ENCODE measurements around the gene C20orf144. TPM values are rescaled to one million over a fixed set of nuclear protein-coding genes. Genes with fewer than 3 reads are reported as not detected.

The C20orf144 gene
- total RNA-seq, 5 donors from 2014 or later (not counting 1 experiment from before 2014, with no cell fraction given) = 0.16 to 0.26 (median 0.22) TPM; not detected in 1

DNA sequence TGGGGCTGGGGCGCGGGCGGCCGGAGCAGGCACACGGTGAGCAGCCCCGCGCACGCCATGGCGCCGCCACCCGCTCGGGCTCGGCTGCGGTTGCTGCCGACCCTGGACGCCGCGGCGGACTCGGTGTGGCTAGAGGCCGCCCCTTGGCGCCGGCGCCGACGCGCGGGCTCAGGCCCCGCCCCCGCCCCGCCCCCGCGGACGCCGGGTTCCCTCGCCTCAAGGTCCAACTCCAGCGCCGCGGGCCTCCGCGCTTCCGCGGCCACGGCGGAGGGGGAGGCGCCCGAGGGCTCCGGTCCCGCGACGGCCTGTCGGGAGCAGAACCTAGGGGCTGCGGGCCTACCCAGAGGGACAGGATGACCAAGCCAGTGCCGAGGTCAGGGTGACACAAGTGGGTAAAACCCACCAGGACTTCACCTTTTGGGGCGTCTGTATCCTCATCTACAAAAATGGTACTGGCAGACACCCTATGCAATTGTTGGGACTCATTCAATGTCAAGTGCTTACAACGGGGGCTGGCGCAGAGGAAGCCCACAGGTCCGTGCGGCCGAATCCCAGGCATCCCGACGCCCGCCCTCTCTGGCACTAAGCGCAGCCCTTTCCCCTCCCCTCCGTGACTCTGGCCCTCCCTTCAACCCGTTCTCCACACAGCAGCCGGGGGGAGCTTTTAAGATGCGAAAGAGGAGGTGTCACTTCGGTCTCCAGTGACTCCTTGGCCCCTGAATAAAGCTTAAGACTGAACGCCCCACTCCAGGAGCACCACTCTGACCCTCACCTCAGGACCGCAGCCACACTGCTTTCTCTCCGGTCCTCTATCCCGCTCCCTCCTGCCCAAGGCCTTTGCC, 12.4 kb downstream of the C20orf144 start, which contains the start of gene NECAB3:
NECAB3 (minus strand) TSS at position 135 of the 842 bp plus-strand sequence; CDS start at position 59, 76 bp downstream.
- no peak within 1 kb of the TSS for H3K27ac ChIP-seq (ENCODE audit: low read length)
- no peaks in the 10 kb centered on the region for H3K9me3 ChIP-seq
- Mint-ChIP-seq H3K9me3 (no peaks in the 10 kb centered on the region), H3K36me3 (no peaks in the 10 kb centered on the region), H3K4me3 (peak within 1 kb of the TSS; percentile 80 to 88 (median 84)), H3K4me1 (peaks cover 37 to 46% (median 40%) of the 10 kb centered on the region in 3 donors), H3K27me3 (no peaks in the 10 kb centered on the region), H3K27ac (peak within 1 kb of the TSS; percentile 62 to 80)
- H3K4me3 ChIP-seq (ENCODE audit: control insufficient read depth in 1 of 2, extremely low read depth in 1 of 2, low read length in 1 of 2) = peak within 1 kb of the TSS; percentile 46 to 58
- ChIA-PET CTCF (interaction anchor here in 1 of 2 donors (0.5 kb wide), 1 partner anchor 174 kb away, joined by 4 read pairs; no protein-coding TSS in a partner anchor), POLR2A (no interaction called here)
- ATAC-seq (replicated peaks in 1 of 4) (peak; percentile 73 to 81 (median 78)), DNase-seq (peak in 19 of 35 experiments; percentile 16 to 73 (median 36))
- H3K36me3 ChIP-seq (ENCODE audit: control insufficient read depth in 2 of 2, extremely low read depth in 1 of 2, insufficient read depth in 1 of 2, low read length in 1 of 2) = no peaks in the 10 kb centered on the region
- peaks cover 0 to 3% of the 10 kb centered on the region in 2 experiments for H3K27me3 ChIP-seq (replicated peaks in 1 of 2; ENCODE audit: control insufficient read depth in 2 of 2, extremely low read depth in 1 of 2, insufficient read depth in 2 of 2, low read length in 1 of 2)
- peaks cover 15 to 51% of the 10 kb centered on the region in 2 experiments for H3K4me1 ChIP-seq (ENCODE audit: control insufficient read depth in 1 of 2, extremely low read depth in 1 of 2, insufficient read depth in 2 of 2, low read length in 2 of 2)
- 11% methylated on average over 63 of the region's 73 CpGs for WGBS (ENCODE audit: insufficient coverage)

DNA sequence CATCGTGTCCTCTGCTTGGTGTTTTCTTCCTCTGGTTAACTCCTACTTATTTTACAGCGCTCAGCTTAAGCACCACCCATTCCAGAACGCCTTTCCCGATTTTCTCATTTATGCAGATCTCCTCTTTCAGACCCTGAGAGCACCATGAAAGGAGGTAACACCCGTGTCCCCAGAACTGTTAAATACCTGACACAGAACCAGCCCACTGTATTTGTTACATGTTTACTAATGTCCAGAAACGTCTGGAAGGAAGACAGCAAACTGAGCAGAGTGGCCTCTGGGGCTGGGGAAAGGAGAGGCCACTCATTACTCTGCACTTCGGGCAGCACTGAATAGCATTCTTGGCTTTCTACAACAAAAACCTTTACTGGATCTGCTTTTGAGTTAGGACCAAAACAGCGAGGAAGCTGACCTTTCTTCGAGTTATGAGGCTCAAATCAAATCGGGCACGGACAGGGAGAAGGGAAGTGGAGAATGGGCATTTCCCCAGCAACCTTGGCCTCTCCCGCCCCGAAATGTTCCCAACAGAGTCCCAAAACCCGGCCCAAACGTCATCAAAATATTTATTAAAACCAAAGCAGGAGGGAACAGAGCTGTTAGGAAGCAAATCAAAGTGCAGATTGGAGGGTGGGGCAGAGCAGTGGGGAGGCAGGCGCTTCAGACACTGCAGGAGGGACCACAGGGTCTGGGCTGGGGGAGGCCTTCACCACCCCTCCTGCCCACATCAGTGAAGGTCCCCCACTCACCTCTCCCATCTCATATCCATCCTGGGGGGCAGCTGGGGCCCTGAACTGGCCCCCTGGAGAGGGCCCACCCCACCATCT, 13.2 kb downstream of the C20orf144 start:
- no peak overlapping the region for H3K4me3 ChIP-seq (ENCODE audit: control insufficient read depth in 1 of 2, extremely low read depth in 1 of 2, low read length in 1 of 2)
- 98% methylated on average over 5 of the region's 16 CpGs for WGBS (ENCODE audit: insufficient coverage)
- peaks cover 0 to 3% of the 10 kb centered on the region in 2 experiments for H3K27me3 ChIP-seq (replicated peaks in 1 of 2; ENCODE audit: control insufficient read depth in 2 of 2, extremely low read depth in 1 of 2, insufficient read depth in 2 of 2, low read length in 1 of 2)
- ChIA-PET POLR2A (no interaction called here), CTCF (no interaction called here)
- ATAC-seq (replicated peaks in 1 of 4) = no peak
- no peaks in the 10 kb centered on the region for H3K9me3 ChIP-seq
- no peaks in the 10 kb centered on the region for H3K36me3 Mint-ChIP-seq
- H3K36me3 ChIP-seq (ENCODE audit: control insufficient read depth in 2 of 2, extremely low read depth in 1 of 2, insufficient read depth in 1 of 2, low read length in 1 of 2) = no peaks in the 10 kb centered on the region
- no peak for DNase-seq
- peaks cover 20 to 59% of the 10 kb centered on the region in 2 experiments for H3K4me1 ChIP-seq (ENCODE audit: control insufficient read depth in 1 of 2, extremely low read depth in 1 of 2, insufficient read depth in 2 of 2, low read length in 2 of 2)
- H3K4me1 Mint-ChIP-seq = peaks cover 42 to 50% (median 49%) of the 10 kb centered on the region in 3 donors
- H3K27ac Mint-ChIP-seq = peak overlapping the region; percentile 24 to 62
- H3K27me3 Mint-ChIP-seq = no peaks in the 10 kb centered on the region
- H3K27ac ChIP-seq (ENCODE audit: low read length) = no peak overlapping the region
- no peaks in the 10 kb centered on the region for H3K9me3 Mint-ChIP-seq
- H3K4me3 Mint-ChIP-seq = peak overlapping the region; percentile 53 to 84 (median 79)

DNA sequence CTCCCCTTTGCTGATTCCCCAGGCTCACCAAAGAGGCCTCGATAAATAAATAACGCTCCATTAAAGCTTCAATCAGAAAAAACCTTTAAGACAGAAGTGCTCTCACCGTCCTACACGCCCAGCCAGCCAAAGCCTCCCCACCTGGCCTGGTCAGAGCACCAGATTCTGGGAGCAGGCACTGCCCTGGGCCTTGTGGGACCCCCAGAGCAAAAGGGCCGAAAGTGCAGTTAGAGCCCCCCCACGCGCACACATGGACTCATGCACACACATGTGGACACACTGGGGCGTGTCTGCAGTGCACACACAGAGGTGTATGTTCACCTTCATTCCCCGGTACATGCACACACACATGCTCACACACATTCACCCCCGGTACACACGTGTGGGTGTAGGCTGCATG, 14.0 kb downstream of the C20orf144 start:
- peaks cover 42 to 55% (median 53%) of the 10 kb centered on the region in 3 donors for H3K4me1 Mint-ChIP-seq
- 98% methylated on average over 11 of the region's 11 CpGs for WGBS (ENCODE audit: insufficient coverage)
- H3K27me3 ChIP-seq (replicated peaks in 1 of 2; ENCODE audit: control insufficient read depth in 2 of 2, extremely low read depth in 1 of 2, insufficient read depth in 2 of 2, low read length in 1 of 2) = peaks cover 0 to 3% of the 10 kb centered on the region in 2 experiments
- ChIA-PET CTCF (no interaction called here), POLR2A (no interaction called here)
- H3K9me3 Mint-ChIP-seq = no peaks in the 10 kb centered on the region
- H3K36me3 ChIP-seq (ENCODE audit: control insufficient read depth in 2 of 2, extremely low read depth in 1 of 2, insufficient read depth in 1 of 2, low read length in 1 of 2) = no peaks in the 10 kb centered on the region
- ATAC-seq (replicated peaks in 1 of 4) (no peak), DNase-seq (no peak)
- H3K27ac ChIP-seq (ENCODE audit: low read length) = no peak overlapping the region
- H3K27ac Mint-ChIP-seq = peak overlapping the region; percentile 43 to 52
- H3K4me3 ChIP-seq (ENCODE audit: control insufficient read depth in 1 of 2, extremely low read depth in 1 of 2, low read length in 1 of 2) = no peak overlapping the region
- H3K9me3 ChIP-seq = no peaks in the 10 kb centered on the region
- H3K4me1 ChIP-seq (ENCODE audit: control insufficient read depth in 1 of 2, extremely low read depth in 1 of 2, insufficient read depth in 2 of 2, low read length in 2 of 2) = peaks cover 22 to 60% of the 10 kb centered on the region in 2 experiments
- H3K4me3 Mint-ChIP-seq = peak overlapping the region in 2 of 3 donors; percentile 17 to 24
- H3K27me3 Mint-ChIP-seq = no peaks in the 10 kb centered on the region
- H3K36me3 Mint-ChIP-seq = no peaks in the 10 kb centered on the region

- DNase-seq = no peak
- 99% methylated on average over 27 of the region's 31 CpGs for WGBS (ENCODE audit: insufficient coverage)
- Histone ChIP-seq H3K9me3 (no peaks in the 10 kb centered on the region), H3K27ac (ENCODE audit: low read length) (no peak overlapping the region), H3K4me3 (ENCODE audit: control insufficient read depth in 1 of 2, extremely low read depth in 1 of 2, low read length in 1 of 2) (no peak overlapping the region), H3K27me3 (replicated peaks in 1 of 2; ENCODE audit: control insufficient read depth in 2 of 2, extremely low read depth in 1 of 2, insufficient read depth in 2 of 2, low read length in 1 of 2) (peaks cover 0 to 3% of the 10 kb centered on the region in 2 experiments), H3K36me3 (ENCODE audit: control insufficient read depth in 2 of 2, extremely low read depth in 1 of 2, insufficient read depth in 1 of 2, low read length in 1 of 2) (no peaks in the 10 kb centered on the region), H3K4me1 (ENCODE audit: control insufficient read depth in 1 of 2, extremely low read depth in 1 of 2, insufficient read depth in 2 of 2, low read length in 2 of 2) (peaks cover 25 to 62% of the 10 kb centered on the region in 2 experiments)
- Mint-ChIP-seq H3K36me3 (no peaks in the 10 kb centered on the region), H3K4me3 (peak overlapping the region in 1 of 3 donors; percentile 17), H3K9me3 (no peaks in the 10 kb centered on the region), H3K4me1 (peaks cover 45 to 58% (median 55%) of the 10 kb centered on the region in 3 donors), H3K27me3 (no peaks in the 10 kb centered on the region), H3K27ac (peak overlapping the region; percentile 89 to 93)
- ChIA-PET CTCF (no interaction called here), POLR2A (no interaction called here)
- no peak for ATAC-seq (replicated peaks in 1 of 4)
These were observed 14.8 kb downstream of the C20orf144 start for GRCh38 chr20:33676652-33677645.

DNA sequence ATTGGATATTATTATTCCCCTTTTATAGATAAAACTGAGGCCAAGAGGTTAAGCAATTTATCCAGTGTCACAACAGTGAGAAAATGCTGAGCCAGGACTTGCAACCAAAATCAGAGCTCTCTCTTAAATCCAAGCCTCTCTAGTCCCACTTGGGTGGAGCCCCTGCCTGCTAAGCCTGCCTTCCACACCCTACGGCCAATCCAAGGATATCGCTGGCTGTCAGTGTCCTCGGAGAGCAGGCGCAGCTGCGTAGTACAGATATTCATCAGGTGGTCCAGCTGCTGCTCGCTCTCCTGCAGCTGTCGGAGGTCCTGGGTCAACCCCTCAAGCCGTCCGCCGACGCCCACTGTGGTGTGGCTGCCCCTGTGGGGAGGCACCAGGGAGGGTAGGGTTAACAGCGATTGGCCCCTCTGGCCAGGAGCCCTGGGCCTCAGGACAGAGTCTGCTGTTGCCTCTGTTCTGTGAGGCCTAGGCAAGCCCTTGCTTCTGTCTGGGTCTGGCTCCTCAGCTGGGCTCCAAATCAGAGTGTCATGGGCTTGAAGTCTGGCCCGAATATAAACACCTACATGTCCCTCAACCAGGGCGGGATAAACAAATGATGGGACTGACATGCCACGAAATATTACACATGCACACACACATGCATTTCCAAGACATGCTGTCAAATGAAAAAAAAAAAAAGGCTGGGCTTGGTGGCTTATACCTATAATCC, 16.0 kb downstream of the C20orf144 start:
- H3K27me3 Mint-ChIP-seq = no peaks in the 10 kb centered on the region
- no peaks in the 10 kb centered on the region for H3K9me3 Mint-ChIP-seq
- Histone ChIP-seq H3K27me3 (replicated peaks in 1 of 2; ENCODE audit: control insufficient read depth in 2 of 2, extremely low read depth in 1 of 2, insufficient read depth in 2 of 2, low read length in 1 of 2) (peaks cover 0 to 3% of the 10 kb centered on the region in 2 experiments), H3K36me3 (ENCODE audit: control insufficient read depth in 2 of 2, extremely low read depth in 1 of 2, insufficient read depth in 1 of 2, low read length in 1 of 2) (no peaks in the 10 kb centered on the region), H3K4me1 (ENCODE audit: control insufficient read depth in 1 of 2, extremely low read depth in 1 of 2, insufficient read depth in 2 of 2, low read length in 2 of 2) (peaks cover 25 to 56% of the 10 kb centered on the region in 2 experiments), H3K9me3 (no peaks in the 10 kb centered on the region), H3K27ac (ENCODE audit: low read length) (peak overlapping the region; percentile 39), H3K4me3 (ENCODE audit: control insufficient read depth in 1 of 2, extremely low read depth in 1 of 2, low read length in 1 of 2) (no peak overlapping the region)
- DNase-seq = no peak
- H3K4me1 Mint-ChIP-seq = peaks cover 40 to 55% (median 49%) of the 10 kb centered on the region in 3 donors
- H3K4me3 Mint-ChIP-seq = peak overlapping the region in 1 of 3 donors; percentile 61
- no peak for ATAC-seq (replicated peaks in 1 of 4)
- over 99% methylated on average over 14 of the region's 15 CpGs for WGBS (ENCODE audit: insufficient coverage)
- CTCF ChIA-PET = no interaction called here
- H3K36me3 Mint-ChIP-seq = no peaks in the 10 kb centered on the region
- H3K27ac Mint-ChIP-seq = peak overlapping the region; percentile 89 to 93
- POLR2A ChIA-PET = no interaction called here
